Naive B cell (primary cell): ENCODE measurements around the gene MAD2L1BP. TPM values are rescaled to one million over a fixed set of nuclear protein-coding genes. Genes with fewer than 3 reads are reported as not detected.
"Not testable (repeated sequence)": the region's sequence is repeated elsewhere in the genome, so short reads cannot be mapped to it uniquely, and the experiment has no call there.

Experiments used
- ATAC-seq, 2 donors: fragments of 150-1000 bp; cut with Tn5 transposase; 2 replicates each; pipeline ENCODE4 v1.10.0; 2021; ENCODE audit warnings: low read depth in 2 of 2, mild to moderate bottlenecking in 2 of 2, moderate library complexity in 2 of 2
- DNase-seq: peaks from one replicate; pipeline ENCODE4 v3.0.0; 2022
- H3K27ac Mint-ChIP-seq, 6 donors: one replicate each; pipeline ENCODE4 v1.8.0; 2020 to 2022; ENCODE audit warnings: mild to moderate bottlenecking in 6 of 6, mixed read lengths in 6 of 6, moderate library complexity in 5 of 6, inconsistent platforms in 2 of 6
- H3K27me3 Mint-ChIP-seq, 3 donors: one replicate each; pipeline ENCODE4 v1.8.0; 2021 to 2022; ENCODE audit warnings: mixed read lengths in 3 of 3, mild to moderate bottlenecking in 1 of 3
- H3K36me3 Mint-ChIP-seq, 2 donors: one replicate each; pipeline ENCODE4 v1.8.0; 2020 to 2022; ENCODE audit warnings: mixed read lengths in 2 of 2, inconsistent platforms in 1 of 2, mild to moderate bottlenecking in 1 of 2
- H3K4me1 Mint-ChIP-seq, 3 donors: one replicate each; pipeline ENCODE4 v1.8.0; 2020 to 2022; ENCODE audit warnings: mixed read lengths in 3 of 3, inconsistent platforms in 1 of 3, mild to moderate bottlenecking in 1 of 3, moderate library complexity in 1 of 3
- H3K4me3 Mint-ChIP-seq, 8 donors: one replicate each; pipeline ENCODE4 v1.8.0; 2020 to 2022; ENCODE audit warnings: mild to moderate bottlenecking in 8 of 8, mixed read lengths in 8 of 8, moderate library complexity in 8 of 8, inconsistent platforms in 2 of 8
- H3K9me3 Mint-ChIP-seq, 7 donors: one replicate each; pipeline ENCODE4 v1.8.0; 2020 to 2022; ENCODE audit warnings: mixed read lengths in 7 of 7, mild to moderate bottlenecking in 5 of 7, inconsistent platforms in 2 of 7, moderate library complexity in 1 of 7
- polyA plus RNA-seq, 6 donors: library from polyadenylated mRNA; unstranded; fragments of 300-500 nt; fragmentation: Illumina TruSeq; gene quantifications; one replicate each; pipeline ENCODE4 v1.2.3, GENCODE V29; 2021; ENCODE audit warnings: low read depth in 6 of 6

MAD2L1BP gene
- polyA plus RNA-seq, 6 donors from 2014 or later: 21.3 to 31.4 (median 27.9) TPM

DNA sequence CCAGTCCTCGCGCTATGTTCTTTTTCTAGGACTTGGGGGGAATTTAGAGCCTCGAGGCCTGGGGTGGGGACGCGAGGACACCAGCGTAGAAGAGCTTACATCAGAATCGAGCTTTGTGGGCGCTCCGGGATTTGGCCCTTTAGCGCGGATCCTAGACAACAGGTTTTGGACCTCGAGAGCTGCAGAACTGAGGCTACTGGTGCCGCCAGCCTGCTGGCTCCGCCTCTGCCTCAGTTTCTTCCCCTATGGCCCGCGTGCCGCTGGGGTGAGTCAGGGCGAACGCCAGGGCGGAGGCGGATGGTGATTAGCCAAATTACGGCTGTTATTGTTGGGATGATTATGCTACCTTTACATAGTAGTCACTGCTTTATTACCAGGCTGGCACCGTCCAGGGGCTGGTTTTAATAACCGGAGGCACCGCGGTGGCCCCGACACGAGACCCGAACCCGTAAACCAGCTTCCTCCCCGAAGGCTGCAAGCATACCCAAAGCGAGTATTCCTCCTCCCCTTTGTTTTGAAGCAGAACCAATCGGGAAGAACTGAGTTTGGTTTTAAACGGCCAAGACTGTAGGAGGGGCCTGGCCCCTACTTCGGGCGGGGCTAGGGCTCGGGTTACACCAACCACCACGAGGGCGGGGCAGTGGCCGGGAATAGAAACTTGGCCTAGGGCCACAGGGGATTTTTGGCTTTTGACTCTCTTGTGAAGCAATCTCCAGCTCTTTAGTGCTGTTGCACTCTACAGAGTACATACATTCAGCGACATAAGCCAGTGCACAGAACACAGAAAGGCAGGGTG, 5.9 kb upstream of the MAD2L1BP start:
- H3K9me3 Mint-ChIP-seq: no peaks in the 10 kb centered on the region
- H3K27me3 Mint-ChIP-seq: no peaks in the 10 kb centered on the region
- DNase-seq: peak; percentile 91
- H3K36me3 Mint-ChIP-seq: peaks cover 5 to 13% of the 10 kb centered on the region in 2 donors
- peak overlapping the region; percentile 95 to 98 (median 97) for H3K27ac Mint-ChIP-seq
- ATAC-seq: peak; percentile 71
- peaks cover 42 to 55% (median 49%) of the 10 kb centered on the region in 3 donors for H3K4me1 Mint-ChIP-seq
- H3K4me3 Mint-ChIP-seq: peak overlapping the region; percentile 96 to 100 (median 98)

- Mint-ChIP-seq H3K36me3 (peaks cover 0 to 6% of the 10 kb centered on the region in 2 donors), H3K27ac (peak overlapping the region in 3 of 6 donors; percentile 72 to 95 (median 90)), H3K4me3 (peak overlapping the region in 7 of 8 donors; percentile 28 to 99 (median 55)), H3K27me3 (no peaks in the 10 kb centered on the region), H3K4me1 (peaks cover 51 to 62% (median 55%) of the 10 kb centered on the region in 3 donors), H3K9me3 (no peaks in the 10 kb centered on the region)
- no peak for ATAC-seq
- DNase-seq: no peak
These were observed 4.5 kb upstream of the MAD2L1BP start for GRCh38 chr6:43630980-43631619.

DNA sequence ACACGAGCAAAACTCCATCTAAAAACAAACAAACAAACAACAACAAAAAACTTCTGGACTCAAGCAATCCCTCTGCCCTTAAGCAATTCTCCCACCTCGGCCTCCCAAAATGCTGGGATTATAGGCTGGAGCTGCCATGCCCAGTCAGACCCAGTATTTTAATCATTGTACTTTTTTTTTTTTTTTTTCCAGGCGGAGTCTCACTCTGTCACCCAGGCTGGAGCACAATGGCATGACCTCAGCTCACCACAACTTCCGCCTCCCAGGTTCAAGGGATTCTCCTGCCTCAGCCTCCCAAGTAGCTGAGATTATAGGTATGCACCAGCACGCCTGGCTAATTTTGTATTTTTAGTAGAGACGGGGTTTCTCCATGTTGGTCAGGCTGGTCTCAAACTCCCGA, 2.6 kb upstream of the MAD2L1BP start:
- H3K27ac Mint-ChIP-seq, ATAC-seq, H3K27me3 Mint-ChIP-seq, H3K36me3 Mint-ChIP-seq, DNase-seq, H3K9me3 Mint-ChIP-seq, H3K4me3 Mint-ChIP-seq: not testable (repeated sequence)
- peaks cover 38 to 62% (median 45%) of the 10 kb centered on the region in 3 donors for H3K4me1 Mint-ChIP-seq

DNA sequence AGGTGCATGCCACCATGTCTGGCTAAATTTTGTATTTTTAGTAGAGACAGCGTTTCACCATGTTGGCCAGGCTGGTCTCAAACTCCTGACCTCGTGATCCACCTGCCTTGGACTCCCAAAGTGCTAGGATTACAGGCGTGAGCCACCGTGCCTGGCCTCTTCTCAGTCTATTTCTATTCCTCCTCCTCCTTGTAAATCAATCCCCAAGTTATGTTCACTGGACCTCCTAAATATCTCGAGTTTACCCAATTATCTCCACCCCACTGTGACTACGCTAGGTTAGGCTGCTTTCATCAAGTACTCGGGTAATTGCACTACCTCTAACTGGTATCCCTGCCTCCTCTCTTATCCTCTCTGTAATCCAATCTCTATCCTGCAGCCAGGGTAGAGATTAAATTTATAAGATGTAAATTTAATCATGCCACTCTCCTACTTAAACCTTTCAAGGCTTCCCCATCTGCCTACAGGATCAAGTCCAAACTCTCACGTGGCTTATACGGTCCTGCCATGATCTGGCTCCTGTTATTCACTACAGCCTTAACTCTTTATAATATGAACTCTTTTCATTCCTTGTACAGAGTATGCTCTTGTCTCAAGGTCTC, 837 bp upstream of the MAD2L1BP start:
- peaks cover 40 to 65% (median 41%) of the 10 kb centered on the region in 3 donors for H3K4me1 Mint-ChIP-seq
- ATAC-seq (no peak), DNase-seq (no peak)
- peak overlapping the region; percentile 91 to 99 (median 98) for H3K4me3 Mint-ChIP-seq
- H3K27ac Mint-ChIP-seq: peak overlapping the region in 4 of 6 donors; percentile 94 to 96 (median 96)
- H3K36me3 Mint-ChIP-seq: peaks cover 4 to 9% of the 10 kb centered on the region in 2 donors
- no peaks in the 10 kb centered on the region for H3K27me3 Mint-ChIP-seq
- H3K9me3 Mint-ChIP-seq: no peaks in the 10 kb centered on the region

GRCh38 chr6:43636308-43636659, 644 bp downstream of the MAD2L1BP start:
- peaks cover 33 to 62% (median 46%) of the 10 kb centered on the region in 3 donors for H3K4me1 Mint-ChIP-seq
- DNase-seq: no peak

GRCh38 chr6:43639984-43640800, 4.6 kb downstream of the MAD2L1BP start:
- Mint-ChIP-seq H3K36me3 (peaks cover 4 to 16% of the 10 kb centered on the region in 2 donors), H3K4me1 (peaks cover 39 to 73% (median 52%) of the 10 kb centered on the region in 3 donors)

More at GRCh38 chr6:43636308-43636659, 644 bp downstream of the MAD2L1BP start:
- peak overlapping the region; percentile 94 to 97 (median 96) for H3K27ac Mint-ChIP-seq
- H3K4me3 Mint-ChIP-seq: peak overlapping the region; percentile 91 to 99 (median 98)
- H3K36me3 Mint-ChIP-seq: peaks cover 4 to 16% of the 10 kb centered on the region in 2 donors
- no peaks in the 10 kb centered on the region for H3K9me3 Mint-ChIP-seq
- ATAC-seq: peak in 1 of 2 donors; percentile 12
- no peaks in the 10 kb centered on the region for H3K27me3 Mint-ChIP-seq

DNA sequence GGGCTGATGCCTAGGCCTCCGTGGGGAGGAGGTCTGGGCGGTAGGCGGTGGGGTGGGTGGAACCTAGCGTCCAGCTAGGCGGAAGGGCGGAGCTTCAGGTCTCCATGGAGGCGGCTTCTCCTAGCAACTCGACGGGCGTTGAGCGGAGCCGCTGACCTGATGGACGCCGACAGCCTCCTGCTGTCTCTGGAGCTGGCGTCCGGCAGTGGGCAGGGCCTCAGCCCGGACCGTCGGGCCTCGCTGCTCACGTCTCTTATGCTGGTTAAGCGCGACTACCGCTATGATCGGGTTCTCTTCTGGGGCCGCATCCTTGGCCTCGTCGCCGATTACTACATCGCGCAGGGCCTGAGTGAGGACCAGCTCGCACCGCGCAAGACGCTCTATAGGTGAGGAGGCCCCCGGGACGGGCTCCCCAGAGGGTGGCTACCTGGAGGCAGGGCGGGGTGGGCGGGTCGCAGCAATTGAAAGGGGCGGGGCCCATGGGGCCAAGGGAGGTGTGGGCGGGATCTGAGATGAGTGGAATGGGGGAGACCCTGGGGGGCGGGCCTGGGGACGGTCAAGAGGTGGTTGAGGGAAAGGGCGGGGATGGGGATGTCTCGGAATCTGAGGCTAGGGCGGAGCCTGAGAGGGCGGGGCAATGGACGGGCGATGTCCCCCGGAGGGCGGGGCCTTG, 9.4 kb downstream of the MAD2L1BP start, which contains the start of gene RSPH9:
TSS of gene RSPH9 (plus strand) at position 97 of the 673 bp plus-strand sequence. CDS start at position 160, 63 bp downstream.
- Mint-ChIP-seq H3K4me3 (peak within 1 kb of the TSS; percentile 86 to 94 (median 92)), H3K9me3 (no peaks in the 10 kb centered on the region), H3K36me3 (peaks cover 0 to 4% of the 10 kb centered on the region in 2 donors), H3K27ac (peak within 1 kb of the TSS in 5 of 6 donors; percentile 8 to 94 (median 85)), H3K4me1 (peaks cover 23 to 34% (median 31%) of the 10 kb centered on the region in 3 donors), H3K27me3 (peaks cover 0 to 6% (median 0%) of the 10 kb centered on the region in 3 donors)
- DNase-seq: peak; percentile 59
- ATAC-seq: peak; percentile 87 to 89

More at GRCh38 chr6:43639984-43640800, 4.6 kb downstream of the MAD2L1BP start:
- peak overlapping the region in 3 of 8 donors; percentile 52 to 67 (median 65) for H3K4me3 Mint-ChIP-seq
- no peaks in the 10 kb centered on the region for H3K27me3 Mint-ChIP-seq
- H3K9me3 Mint-ChIP-seq: no peaks in the 10 kb centered on the region
- DNase-seq: no peak
- H3K27ac Mint-ChIP-seq: no peak overlapping the region
- no peak for ATAC-seq

- no peak for DNase-seq
- Mint-ChIP-seq H3K9me3 (no peaks in the 10 kb centered on the region), H3K27ac (peak overlapping the region in 5 of 6 donors; percentile 8 to 94 (median 85)), H3K36me3 (no peaks in the 10 kb centered on the region), H3K4me1 (peaks cover 23 to 28% (median 26%) of the 10 kb centered on the region in 3 donors), H3K27me3 (peaks cover 0 to 6% (median 0%) of the 10 kb centered on the region in 3 donors), H3K4me3 (peak overlapping the region; percentile 86 to 94 (median 92))
- peak; percentile 5 for ATAC-seq
These were observed 9.9 kb downstream of the MAD2L1BP start for GRCh38 chr6:43645613-43645964.

- no peak for ATAC-seq
- H3K4me1 Mint-ChIP-seq: peaks cover 19 to 23% (median 19%) of the 10 kb centered on the region in 3 donors
- no peaks in the 10 kb centered on the region for H3K9me3 Mint-ChIP-seq
- H3K4me3 Mint-ChIP-seq: peak overlapping the region in 4 of 8 donors; percentile 0 to 41 (median 15)
- peaks cover 0 to 6% (median 0%) of the 10 kb centered on the region in 3 donors for H3K27me3 Mint-ChIP-seq
- no peak overlapping the region for H3K27ac Mint-ChIP-seq
- DNase-seq: no peak
- H3K36me3 Mint-ChIP-seq: no peaks in the 10 kb centered on the region
These were observed 12.0 kb downstream of the MAD2L1BP start for GRCh38 chr6:43647613-43648012.

GRCh38 chr6:43648248-43648647, 12.6 kb downstream of the MAD2L1BP start:
- no peaks in the 10 kb centered on the region for H3K9me3 Mint-ChIP-seq
- no peaks in the 10 kb centered on the region for H3K36me3 Mint-ChIP-seq
- peak overlapping the region in 1 of 6 donors; percentile 3 for H3K27ac Mint-ChIP-seq
- no peak for ATAC-seq
- H3K27me3 Mint-ChIP-seq: peaks cover 0 to 6% (median 0%) of the 10 kb centered on the region in 3 donors
- H3K4me3 Mint-ChIP-seq: peak overlapping the region in 1 of 8 donors; percentile 10
- no peak for DNase-seq
- H3K4me1 Mint-ChIP-seq: peaks cover 15 to 17% (median 15%) of the 10 kb centered on the region in 3 donors

DNA sequence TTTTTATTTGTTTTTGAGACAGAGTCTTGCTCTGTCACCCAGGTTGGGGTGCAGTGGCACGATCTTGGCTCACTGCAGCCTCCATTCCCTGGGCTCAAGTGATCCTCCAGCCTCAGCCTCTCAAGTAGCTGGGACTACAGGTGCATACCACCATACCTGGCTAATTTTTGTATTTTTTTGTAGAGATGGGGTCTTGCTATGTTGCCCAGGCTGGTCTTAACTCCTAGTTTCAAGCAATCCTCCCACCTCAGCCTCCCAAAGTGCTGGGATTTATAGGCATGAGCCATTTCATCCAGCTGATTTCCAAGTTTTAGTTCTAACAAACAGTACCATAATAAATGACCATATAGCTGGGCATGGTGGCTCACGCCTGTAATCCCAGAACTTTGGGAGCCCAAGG, 17.2 kb downstream of the MAD2L1BP start:
- peaks cover 0 to 24% (median 6%) of the 10 kb centered on the region in 3 donors for H3K27me3 Mint-ChIP-seq
- not testable (repeated sequence) for H3K4me1 Mint-ChIP-seq, H3K36me3 Mint-ChIP-seq, ATAC-seq, H3K9me3 Mint-ChIP-seq, H3K27ac Mint-ChIP-seq, H3K4me3 Mint-ChIP-seq, DNase-seq

DNA sequence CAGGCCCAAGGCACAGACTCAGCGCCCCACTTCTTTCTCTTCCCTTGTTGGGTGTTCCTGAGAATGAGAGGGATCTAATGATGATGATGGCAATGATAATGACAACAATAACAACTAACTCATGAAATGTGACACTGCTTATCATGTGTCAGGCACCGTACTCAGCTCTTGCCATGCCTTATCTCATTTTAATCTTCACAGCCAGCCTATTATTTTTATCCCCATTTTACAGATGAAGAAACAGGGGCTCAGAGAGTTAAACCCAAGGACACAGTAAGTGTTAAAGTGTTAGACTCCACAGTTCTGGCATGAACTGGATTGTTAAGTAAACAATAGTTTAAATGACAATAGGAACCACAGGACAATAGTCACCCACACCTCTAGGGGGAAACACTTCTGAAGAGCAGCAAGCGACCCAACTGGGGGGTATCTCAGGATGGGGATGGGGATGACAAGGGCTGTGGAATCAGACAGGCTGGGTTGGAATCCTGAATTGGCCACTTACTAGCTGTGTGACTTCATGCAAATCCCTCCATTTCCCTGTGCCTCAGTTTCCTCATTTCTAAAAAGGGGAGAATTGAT, 21.7 kb downstream of the MAD2L1BP start:
- H3K4me3 Mint-ChIP-seq: no peak overlapping the region
- H3K27ac Mint-ChIP-seq: no peak overlapping the region
- H3K4me1 Mint-ChIP-seq: no peaks in the 10 kb centered on the region
- ATAC-seq (no peak), DNase-seq (no peak)
- H3K36me3 Mint-ChIP-seq: peaks cover 0 to 5% of the 10 kb centered on the region in 2 donors
- H3K9me3 Mint-ChIP-seq: peaks cover 0 to 5% (median 0%) of the 10 kb centered on the region in 7 donors
- H3K27me3 Mint-ChIP-seq: peaks cover 0 to 18% (median 6%) of the 10 kb centered on the region in 3 donors
